Measurements from ENCODE around the gene PLSCR4.
"Not testable (repeated sequence)": the region's sequence is repeated elsewhere in the genome, so short reads cannot be mapped to it uniquely, and the experiment has no call there.

The PLSCR4 gene

DNA sequence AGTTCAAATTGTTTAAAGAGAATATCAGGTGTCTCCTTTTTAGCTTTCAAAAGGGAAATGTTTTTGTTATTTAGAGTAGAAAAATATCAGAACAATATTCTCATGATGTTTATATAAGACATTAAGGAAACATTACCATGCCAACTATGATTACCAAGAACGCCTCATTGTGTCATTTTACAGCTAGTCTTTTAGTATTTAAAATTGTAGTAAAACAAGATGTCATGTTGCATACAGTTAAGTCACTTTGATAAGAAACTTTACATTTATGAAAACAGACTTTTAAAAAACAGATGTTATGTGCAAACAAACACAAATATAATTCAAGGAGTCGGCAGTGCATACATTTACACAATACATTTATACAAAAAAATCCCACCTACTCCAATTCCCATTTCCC is 4.4 kb downstream of the PLSCR4 start:
- DNase-seq (ENCODE audit: low spot score) = no peak

DNA sequence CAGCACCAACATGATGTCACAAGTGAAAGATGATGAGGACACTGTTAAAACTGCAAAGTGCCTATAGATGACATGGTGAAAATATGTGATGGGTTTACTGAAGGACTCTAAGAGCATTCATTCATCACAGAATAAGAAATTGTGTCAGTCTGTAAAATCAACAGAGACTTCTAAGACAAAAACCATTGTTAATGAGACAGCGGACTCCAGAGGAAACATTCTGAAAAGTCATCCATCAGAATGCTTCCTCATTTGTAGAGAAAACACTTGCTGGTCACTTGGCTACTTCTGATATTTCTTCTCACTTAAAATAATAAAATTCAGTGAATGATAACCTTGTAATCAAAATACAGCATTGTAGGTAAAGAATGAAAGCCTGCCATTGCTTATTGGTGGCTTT is 7.3 kb downstream of the PLSCR4 start:
- no peak for DNase-seq (ENCODE audit: low spot score)

DNA sequence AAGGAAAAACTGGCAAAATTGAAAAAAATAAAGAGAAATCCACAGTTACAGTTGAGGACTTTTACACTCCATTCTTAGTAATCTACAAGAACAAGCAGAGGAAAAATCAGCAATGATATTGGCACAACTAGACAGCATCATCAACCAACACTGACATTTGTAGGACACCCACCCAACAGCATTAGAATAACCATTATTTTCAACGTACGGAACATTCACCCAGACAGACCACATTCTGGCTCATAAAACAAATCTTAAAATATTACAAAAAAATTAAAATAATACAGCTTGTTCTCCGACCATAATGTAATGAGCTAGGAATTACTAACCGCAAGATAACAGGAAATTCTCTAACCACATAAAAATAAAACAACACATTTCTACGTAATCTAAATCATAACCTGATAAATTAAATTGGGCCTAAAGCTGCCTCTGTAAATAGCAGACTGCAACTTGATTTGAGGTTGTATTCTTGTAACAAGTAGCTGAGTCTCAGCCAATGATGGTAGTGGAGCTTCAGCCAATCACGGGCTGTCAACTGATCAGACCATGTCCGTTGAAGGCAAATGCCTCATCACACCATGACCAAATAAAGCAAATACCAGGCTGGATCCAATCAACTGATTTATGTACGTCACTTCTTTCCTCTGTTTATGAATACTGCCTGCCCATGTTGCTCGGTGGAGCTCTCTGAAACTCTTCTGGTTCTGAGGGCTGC is 9.2 kb downstream of the PLSCR4 start:
- no peak for DNase-seq (ENCODE audit: low spot score)

DNA sequence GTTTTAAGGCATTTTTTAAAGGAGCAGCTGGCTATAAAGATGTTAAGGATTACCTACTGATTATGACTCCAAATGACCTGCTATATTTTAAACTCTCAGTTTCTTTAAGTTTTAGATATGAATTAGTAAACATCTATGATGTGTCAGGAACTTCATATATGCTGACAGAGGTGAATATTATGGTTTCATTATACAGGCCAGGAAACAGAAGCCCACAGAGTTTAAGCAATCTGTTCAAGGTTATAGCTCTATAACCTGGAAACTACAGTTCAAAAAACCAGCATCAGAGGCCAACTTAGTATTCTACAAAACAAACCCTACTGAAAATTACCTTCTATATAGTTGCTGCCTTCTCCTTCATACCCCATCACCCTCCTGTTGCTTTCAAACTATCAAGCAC is 17.4 kb downstream of the PLSCR4 start:
- DNase-seq (ENCODE audit: low spot score) = no peak

DNA sequence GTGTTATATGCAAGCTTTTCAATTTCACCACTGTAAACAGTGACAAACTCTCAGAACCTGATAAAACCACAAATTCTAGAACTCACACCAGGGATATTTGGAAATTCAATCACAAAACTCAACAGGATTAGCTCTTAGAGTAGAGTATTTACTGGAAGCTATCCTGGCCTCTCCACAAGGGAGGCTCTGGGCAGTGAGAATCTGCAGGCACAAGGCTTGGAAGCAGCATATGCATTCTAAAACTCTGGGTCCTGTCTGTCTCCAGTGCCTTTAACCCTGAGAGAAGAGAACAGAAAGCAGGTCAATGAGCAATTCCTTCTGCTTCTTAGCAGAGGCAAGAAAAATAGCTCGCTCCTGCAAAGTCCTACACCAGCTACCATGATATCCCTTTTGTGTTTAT is 23.4 kb downstream of the PLSCR4 start:
- DNase-seq (ENCODE audit: low spot score) = no peak

DNA sequence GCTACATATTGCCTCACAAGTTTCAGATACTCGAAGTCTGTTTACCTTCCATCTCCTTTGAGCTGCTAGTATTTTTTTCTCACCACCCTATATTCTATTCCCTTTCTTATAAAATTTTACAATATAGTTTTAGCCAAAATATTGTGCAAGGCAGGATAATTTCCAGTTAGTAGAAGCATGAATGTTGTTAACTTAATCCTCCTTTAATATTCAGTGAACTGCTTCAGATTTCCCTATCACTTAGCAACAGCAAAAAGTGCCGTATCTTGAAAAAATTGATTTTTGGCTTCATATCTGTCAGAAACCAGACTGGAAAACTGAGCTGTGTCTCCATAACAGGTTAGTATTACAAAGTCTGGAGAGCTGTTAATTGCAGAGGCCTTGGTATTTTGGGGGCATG is 24.0 kb downstream of the PLSCR4 start:
- DNase-seq (ENCODE audit: low spot score) = no peak

DNA sequence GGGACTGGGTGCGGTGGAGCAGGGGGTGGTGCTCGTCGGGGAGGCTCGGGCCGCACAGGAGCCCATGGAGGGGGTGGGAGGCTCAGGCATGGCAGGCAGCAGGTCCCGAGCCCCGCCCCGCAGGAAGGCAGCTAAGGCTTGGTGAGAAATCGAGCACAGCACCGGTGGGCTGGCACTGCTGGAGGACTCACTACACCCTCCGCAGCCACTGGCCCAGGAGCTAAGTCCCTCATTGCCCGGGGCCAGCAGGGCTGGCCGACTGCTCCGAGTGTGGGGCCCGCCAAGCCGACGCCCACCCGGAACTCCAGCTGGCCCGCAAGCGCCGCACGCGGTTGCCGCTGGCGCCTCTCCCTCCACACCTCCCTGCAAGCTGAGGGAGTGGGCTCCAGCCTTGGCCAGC is 25.4 kb downstream of the PLSCR4 start:
- DNase-seq (ENCODE audit: low spot score) = not testable (repeated sequence)

DNA sequence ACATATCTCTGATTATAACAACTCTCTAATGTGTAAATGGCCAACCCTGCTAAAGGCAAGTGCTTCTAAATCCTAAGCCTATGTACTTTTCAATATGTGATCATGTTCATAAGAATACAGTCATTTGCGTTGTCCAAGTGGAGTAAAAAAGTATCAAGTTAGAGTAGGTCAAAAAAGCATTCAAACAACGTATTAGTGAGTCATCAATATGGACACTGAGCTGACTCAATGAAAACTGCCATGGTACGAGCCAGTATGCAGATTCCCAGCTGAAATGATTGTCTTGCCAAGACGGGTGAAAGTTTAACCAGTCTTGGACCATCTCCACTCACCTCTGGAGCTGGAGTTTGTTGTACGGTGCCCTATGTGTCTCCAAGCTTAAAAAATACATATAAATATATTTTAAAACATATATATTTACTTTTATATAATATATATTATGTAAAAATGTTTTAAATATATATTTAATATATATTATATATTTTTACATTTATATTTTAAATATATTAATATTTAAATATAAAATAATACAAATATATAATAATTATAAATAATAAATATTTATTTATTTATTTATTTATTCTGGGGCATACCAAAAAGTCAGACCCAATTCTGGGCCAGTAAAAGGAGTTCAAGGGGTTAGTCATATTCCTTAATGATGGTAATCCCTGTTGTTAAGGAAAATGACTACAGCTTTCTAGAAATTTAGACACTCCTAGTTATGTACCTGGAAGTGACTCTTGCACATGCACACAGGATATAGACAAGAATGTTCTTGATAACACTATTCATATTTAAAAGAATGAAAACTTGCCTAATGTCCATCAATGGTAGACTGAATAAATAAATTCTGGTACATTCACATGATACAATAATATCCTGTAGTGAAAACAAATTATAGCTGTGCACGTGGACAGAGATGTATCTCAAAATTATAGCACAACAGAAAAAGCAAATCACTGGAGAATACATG is 27.2 kb downstream of the PLSCR4 start:
- DNase-seq (ENCODE audit: low spot score) = peak; percentile 85

GRCh38 chr3:146222204-146223046 is 28.5 kb downstream of the PLSCR4 start:
- peak; percentile 71 for DNase-seq (ENCODE audit: low spot score)

GRCh38 chr3:146221276-146221675 is 29.6 kb downstream of the PLSCR4 start:
- DNase-seq (ENCODE audit: low spot score) = no peak

DNA sequence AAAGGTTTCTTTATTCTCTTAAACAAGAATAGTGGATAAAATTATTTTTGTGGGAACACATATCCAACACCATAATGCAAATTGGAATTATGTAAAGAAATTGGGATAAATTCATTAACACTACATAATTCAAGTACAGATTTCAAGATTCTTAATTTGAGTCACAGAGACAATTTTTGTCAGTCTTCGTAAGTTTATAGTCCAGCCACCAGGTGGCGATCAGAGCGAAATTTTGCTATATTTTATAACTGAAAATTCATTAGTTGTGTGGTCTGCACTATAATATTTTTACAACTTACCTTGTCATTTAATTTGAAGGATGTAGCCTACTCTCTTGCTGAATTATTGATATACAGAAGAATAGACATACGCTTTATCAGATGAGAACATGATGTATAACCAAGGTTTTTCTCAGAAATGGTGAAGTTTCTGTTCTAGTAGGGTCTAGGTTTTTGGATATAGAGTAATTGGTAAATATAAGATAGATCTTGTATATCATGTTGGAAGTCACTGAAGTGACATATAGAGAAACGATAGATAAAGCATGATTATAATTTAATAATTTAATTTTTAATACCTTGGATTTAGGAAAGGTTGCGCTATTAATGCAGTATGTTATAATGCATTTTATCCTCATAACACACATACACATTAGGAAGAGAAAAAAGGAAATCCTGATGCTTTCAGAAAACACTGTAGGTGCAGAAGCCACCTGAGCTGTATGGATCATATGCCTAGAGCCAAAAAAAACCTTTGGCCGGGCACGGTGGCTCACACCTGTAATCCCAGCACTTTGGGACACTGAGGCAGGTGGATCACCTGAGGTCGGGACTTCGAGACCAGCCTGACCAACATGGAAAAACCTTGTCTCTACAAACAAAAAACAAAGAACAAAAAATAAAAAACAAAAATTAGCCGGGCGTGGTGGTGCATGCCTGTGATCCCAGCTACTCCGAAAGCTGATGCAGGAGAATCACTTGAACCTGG is 31.7 kb downstream of the PLSCR4 start:
- DNase-seq (ENCODE audit: low spot score) = peak; percentile 37

GRCh38 chr3:146217324-146217723 is 33.6 kb downstream of the PLSCR4 start:
- DNase-seq (ENCODE audit: low spot score) = peak; percentile 50

GRCh38 chr3:146214493-146214892 is 36.4 kb downstream of the PLSCR4 start:
- DNase-seq (ENCODE audit: low spot score) = no peak

- DNase-seq (ENCODE audit: low spot score) = no peak
Observed at GRCh38 chr3:146209371-146209770, 41.5 kb downstream of the PLSCR4 start.

DNA sequence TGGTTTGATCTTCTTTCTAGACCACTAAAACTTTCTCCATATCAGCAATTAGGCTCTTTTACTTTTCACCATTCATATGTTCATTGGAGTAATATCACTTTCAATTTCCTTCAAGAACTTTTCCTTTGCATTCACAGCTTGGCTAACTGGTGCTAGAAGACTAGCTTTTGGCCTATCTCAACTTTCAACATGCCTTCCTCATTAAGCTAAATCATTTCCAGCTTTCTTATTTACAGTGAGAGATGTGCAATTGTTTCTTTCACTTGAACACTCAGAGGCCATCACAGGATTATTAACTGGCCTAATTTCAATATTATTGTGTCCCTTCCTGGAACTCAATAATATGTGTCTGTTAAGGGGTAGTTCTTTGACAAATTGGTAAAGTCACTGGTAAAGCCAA is 47.1 kb downstream of the PLSCR4 start:
- DNase-seq (ENCODE audit: low spot score) = no peak

- no peak for DNase-seq (ENCODE audit: low spot score)
Observed at GRCh38 chr3:146200461-146201220, 50.3 kb downstream of the PLSCR4 start.

GRCh38 chr3:146199762-146200161 is 51.1 kb downstream of the PLSCR4 start:
- DNase-seq (ENCODE audit: low spot score) = no peak

DNA sequence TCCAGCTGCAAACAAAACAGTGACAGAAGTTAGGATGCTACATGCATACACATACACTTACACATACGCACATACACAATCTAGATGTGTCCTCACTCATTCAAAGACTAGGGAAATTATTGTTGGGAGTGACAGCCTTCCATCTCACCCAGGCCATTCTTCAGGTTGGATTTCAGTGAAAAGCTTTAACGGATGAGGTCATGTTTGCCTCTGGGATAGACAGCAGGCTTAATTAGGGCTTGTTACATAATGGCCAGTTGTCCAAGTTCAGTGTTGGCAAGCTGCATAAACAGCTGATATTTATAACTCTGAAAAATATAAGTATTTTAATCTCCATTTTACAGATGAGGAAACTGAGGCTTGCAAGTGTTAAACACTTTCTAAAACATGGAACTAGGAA is 54.1 kb downstream of the PLSCR4 start:
- DNase-seq (ENCODE audit: low spot score) = no peak

DNA sequence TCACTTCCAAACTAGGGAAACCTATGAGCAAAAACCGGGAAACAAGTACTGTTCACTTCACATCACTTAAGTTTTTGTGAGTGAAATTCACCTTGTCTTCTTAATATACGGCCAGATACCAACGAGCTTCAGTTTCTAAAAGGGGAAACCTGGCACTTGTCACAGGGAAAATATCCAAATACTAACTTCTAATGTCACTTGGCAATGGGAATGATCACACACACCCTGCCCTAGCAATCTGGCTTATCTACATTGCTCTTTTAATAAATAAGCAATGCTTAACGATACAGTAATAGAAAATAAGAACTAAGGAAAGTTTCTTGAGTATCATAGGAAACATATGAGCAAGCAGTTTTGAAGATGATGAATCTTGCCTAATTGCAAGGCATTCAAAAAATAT is 55.3 kb downstream of the PLSCR4 start:
- DNase-seq (ENCODE audit: low spot score) = no peak

- no peak for DNase-seq (ENCODE audit: low spot score)
Observed at GRCh38 chr3:146195030-146195429, 55.9 kb downstream of the PLSCR4 start.
